Skeletal muscle tissue (tissue), 4 donors: Measurements from ENCODE around the gene ANKRD33B. TPM values are rescaled to one million over a fixed set of nuclear protein-coding genes. Genes with fewer than 3 reads are reported as not detected.

Source experiments
- H3K27ac ChIP-seq: one replicate; pipeline ENCODE4 v1.7.0; 2013; ENCODE audit warnings: mild to moderate bottlenecking, low read depth, low read length, inconsistent platforms
- H3K27me3 ChIP-seq, 3 donors: one replicate each; pipeline ENCODE4 v1.7.0; 2013; ENCODE audit warnings: low read length in 3 of 3; ENCODE audit not compliant: control insufficient read depth in 3 of 3, insufficient read depth in 3 of 3
- H3K36me3 ChIP-seq, 3 donors: one replicate each; pipeline ENCODE4 v1.7.0; 2013; ENCODE audit warnings: low read length in 3 of 3; ENCODE audit not compliant: control insufficient read depth in 3 of 3, insufficient read depth in 3 of 3
- H3K4me1 ChIP-seq, 3 donors: one replicate each; pipeline ENCODE4 v1.7.0; 2013; ENCODE audit warnings: low read length in 3 of 3, mild to moderate bottlenecking in 3 of 3; ENCODE audit not compliant: control insufficient read depth in 3 of 3, insufficient read depth in 3 of 3
- H3K4me3 ChIP-seq, 3 donors: one replicate each; pipeline ENCODE4 v1.7.0; 2013; ENCODE audit warnings: low read length in 3 of 3
- H3K9ac ChIP-seq, 3 donors: one replicate each; pipeline ENCODE4 v1.7.0; 2013; ENCODE audit warnings: low read length in 3 of 3, mild to moderate bottlenecking in 3 of 3, moderate library complexity in 2 of 3, low read depth in 1 of 3
- H3K9me3 ChIP-seq, 3 donors: one replicate each; pipeline ENCODE4 v1.7.0; 2013; ENCODE audit warnings: low read length in 3 of 3; ENCODE audit not compliant: control insufficient read depth in 3 of 3
- total RNA-seq: library from RNA; depleted of rRNA; stranded (reverse); fragments of >200 nt; gene quantifications from one replicate; pipeline ENCODE4 v1.2.3, GENCODE V29; 2014
- donor health status: Osteomylitis.

ANKRD33B gene
- total RNA-seq, 1 donor from 2014 or later = 2.6 TPM

- Histone ChIP-seq H3K4me1 (peaks cover 0 to 5% (median 4%) of the 10 kb centered on the region in 3 donors), H3K27me3 (no peaks in the 10 kb centered on the region), H3K4me3 (no peak overlapping the region), H3K9ac (no peak overlapping the region), H3K36me3 (peaks cover 3 to 25% (median 6%) of the 10 kb centered on the region in 3 donors), H3K27ac (no peak overlapping the region), H3K9me3 (no peaks in the 10 kb centered on the region)
Observed at GRCh38 chr5:10681731-10682679, 118.1 kb downstream of the ANKRD33B start.

GRCh38 chr5:10682801-10683525 lies 119.1 kb downstream of the ANKRD33B start:
- Histone ChIP-seq H3K27me3 (no peaks in the 10 kb centered on the region), H3K4me1 (peaks cover 0 to 5% (median 4%) of the 10 kb centered on the region in 3 donors), H3K4me3 (no peak overlapping the region), H3K27ac (no peak overlapping the region), H3K9ac (no peak overlapping the region), H3K9me3 (no peaks in the 10 kb centered on the region), H3K36me3 (peaks cover 0 to 25% (median 6%) of the 10 kb centered on the region in 3 donors)

GRCh38 chr5:10684303-10685086 lies 120.6 kb downstream of the ANKRD33B start:
- Histone ChIP-seq H3K9ac (no peak overlapping the region), H3K27me3 (no peaks in the 10 kb centered on the region), H3K27ac (no peak overlapping the region), H3K9me3 (no peaks in the 10 kb centered on the region), H3K4me3 (no peak overlapping the region), H3K36me3 (peaks cover 0 to 19% (median 5%) of the 10 kb centered on the region in 3 donors), H3K4me1 (peaks cover 0 to 5% (median 4%) of the 10 kb centered on the region in 3 donors)

- Histone ChIP-seq H3K27ac (no peak overlapping the region), H3K9me3 (no peaks in the 10 kb centered on the region), H3K4me1 (no peaks in the 10 kb centered on the region), H3K4me3 (no peak overlapping the region), H3K9ac (no peak overlapping the region), H3K27me3 (no peaks in the 10 kb centered on the region), H3K36me3 (peaks cover 0 to 14% (median 0%) of the 10 kb centered on the region in 3 donors)
Observed at GRCh38 chr5:10685115-10685521, 121.2 kb downstream of the ANKRD33B start.

- Histone ChIP-seq H3K4me1 (no peaks in the 10 kb centered on the region), H3K27ac (no peak overlapping the region), H3K36me3 (peaks cover 0 to 6% (median 0%) of the 10 kb centered on the region in 3 donors), H3K27me3 (no peaks in the 10 kb centered on the region), H3K9ac (no peak overlapping the region), H3K9me3 (no peaks in the 10 kb centered on the region), H3K4me3 (no peak overlapping the region)
Observed at GRCh38 chr5:10686890-10687289, 123.0 kb downstream of the ANKRD33B start.

GRCh38 chr5:10688651-10689171 lies 124.8 kb downstream of the ANKRD33B start:
- H3K9ac ChIP-seq = no peak overlapping the region
- no peaks in the 10 kb centered on the region for H3K36me3 ChIP-seq
- no peak overlapping the region for H3K27ac ChIP-seq
- H3K4me3 ChIP-seq = no peak overlapping the region
- H3K9me3 ChIP-seq = no peaks in the 10 kb centered on the region
- H3K27me3 ChIP-seq = no peaks in the 10 kb centered on the region
- no peaks in the 10 kb centered on the region for H3K4me1 ChIP-seq

- Histone ChIP-seq H3K4me3 (no peak overlapping the region), H3K9me3 (no peaks in the 10 kb centered on the region), H3K27me3 (no peaks in the 10 kb centered on the region), H3K9ac (no peak overlapping the region), H3K4me1 (no peaks in the 10 kb centered on the region), H3K27ac (no peak overlapping the region), H3K36me3 (no peaks in the 10 kb centered on the region)
Observed at GRCh38 chr5:10689391-10690081, 125.7 kb downstream of the ANKRD33B start.

- Histone ChIP-seq H3K9ac (no peak overlapping the region), H3K27ac (no peak overlapping the region), H3K9me3 (no peaks in the 10 kb centered on the region), H3K4me3 (no peak overlapping the region), H3K4me1 (peaks cover 0 to 4% (median 2%) of the 10 kb centered on the region in 3 donors), H3K27me3 (no peaks in the 10 kb centered on the region), H3K36me3 (no peaks in the 10 kb centered on the region)
Observed at GRCh38 chr5:10690460-10691440, 126.9 kb downstream of the ANKRD33B start.
